ENCODE data around the gene UGGT1.
"Not testable (repeated sequence)": the region's sequence is repeated elsewhere in the genome, so short reads cannot be mapped to it uniquely, and the experiment has no call there.

Gene UGGT1

GRCh38 chr2:128199141-128199540, 108.1 kb downstream of the UGGT1 start:
- H3K27ac ChIP-seq: no peak overlapping the region
- TF ChIP-seq CTCF (IDR thresholded peaks at IDR 0.05) (no peak), ZFX (IDR thresholded peaks at IDR 0.05; ENCODE audit: borderline replicate concordance) (no peak)

- no peak overlapping the region for H3K27ac ChIP-seq
- TF ChIP-seq CTCF (IDR thresholded peaks at IDR 0.05) (no peak), ZFX (IDR thresholded peaks at IDR 0.05; ENCODE audit: borderline replicate concordance) (no peak)
Observed at GRCh38 chr2:128202791-128203190, 111.8 kb downstream of the UGGT1 start.

DNA sequence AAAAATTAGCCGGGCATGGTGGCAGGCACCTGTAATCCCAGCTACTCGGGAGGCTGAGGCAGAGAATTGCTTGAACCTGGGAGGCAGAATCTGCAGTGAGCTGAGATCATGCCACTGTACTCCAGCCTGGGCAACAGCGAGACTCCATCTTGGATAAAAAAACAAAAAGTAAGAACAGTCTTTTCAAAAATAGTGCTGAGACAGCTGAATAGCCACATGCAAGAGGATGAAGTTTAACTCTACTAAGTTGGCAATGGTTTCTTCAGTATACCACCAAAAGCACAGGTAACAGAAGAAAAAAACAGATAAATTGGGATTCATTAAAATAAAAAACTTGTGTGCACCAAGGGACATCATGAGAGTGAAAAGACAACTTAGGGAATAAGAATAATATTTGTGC, 115.2 kb downstream of the UGGT1 start:
- no peak overlapping the region for H3K27ac ChIP-seq
- TF ChIP-seq ZFX (IDR thresholded peaks at IDR 0.05; ENCODE audit: borderline replicate concordance) (no peak), CTCF (IDR thresholded peaks at IDR 0.05) (no peak)

DNA sequence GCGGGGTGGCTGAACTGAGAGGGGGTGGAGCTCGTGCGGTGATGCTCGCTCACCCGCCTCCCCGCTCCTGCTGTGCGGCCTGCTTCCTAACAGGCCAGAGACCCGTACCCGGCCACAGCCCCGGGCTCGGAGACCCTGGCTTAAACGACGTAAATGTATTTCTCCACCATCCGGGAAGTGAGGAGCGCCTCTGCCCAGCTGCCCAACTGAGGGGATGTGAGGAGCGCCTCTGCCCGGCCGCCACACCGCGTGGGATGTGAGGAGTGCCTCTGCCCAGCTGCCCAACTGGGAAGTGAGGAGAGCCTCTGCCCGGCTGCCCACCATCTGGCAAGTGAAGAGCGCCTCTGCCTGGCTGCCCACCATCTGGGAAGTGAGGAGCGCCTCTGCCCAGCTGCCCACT, 117.0 kb downstream of the UGGT1 start:
- H3K27ac ChIP-seq: no peak overlapping the region
- TF ChIP-seq CTCF (IDR thresholded peaks at IDR 0.05) (no peak), ZFX (IDR thresholded peaks at IDR 0.05; ENCODE audit: borderline replicate concordance) (no peak)

GRCh38 chr2:128208631-128209324, 117.8 kb downstream of the UGGT1 start:
- H3K27ac ChIP-seq: not testable (repeated sequence)

DNA sequence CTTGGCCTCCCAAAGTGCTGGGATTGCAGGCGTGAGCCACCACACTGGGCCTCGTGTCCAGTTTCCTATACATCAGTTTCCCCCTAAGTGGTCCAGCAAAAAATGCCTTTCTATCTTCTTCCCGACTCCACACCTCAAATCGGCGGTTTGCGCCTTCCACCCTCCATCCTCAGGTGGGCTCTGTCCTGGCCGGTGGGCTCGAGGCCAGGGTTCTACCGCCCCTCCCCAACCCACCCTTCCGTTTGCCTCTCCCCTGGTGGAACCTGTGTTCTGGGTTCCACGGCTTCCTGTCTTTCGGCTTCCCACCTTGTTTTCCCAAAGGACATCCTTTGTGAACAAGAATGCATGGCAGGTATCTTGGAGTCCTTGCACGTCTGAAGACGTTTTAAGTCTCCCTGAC, 123.3 kb downstream of the UGGT1 start:
- no peak overlapping the region for H3K27ac ChIP-seq
- TF ChIP-seq CTCF (IDR thresholded peaks at IDR 0.05) (no peak), ZFX (IDR thresholded peaks at IDR 0.05; ENCODE audit: borderline replicate concordance) (no peak)

DNA sequence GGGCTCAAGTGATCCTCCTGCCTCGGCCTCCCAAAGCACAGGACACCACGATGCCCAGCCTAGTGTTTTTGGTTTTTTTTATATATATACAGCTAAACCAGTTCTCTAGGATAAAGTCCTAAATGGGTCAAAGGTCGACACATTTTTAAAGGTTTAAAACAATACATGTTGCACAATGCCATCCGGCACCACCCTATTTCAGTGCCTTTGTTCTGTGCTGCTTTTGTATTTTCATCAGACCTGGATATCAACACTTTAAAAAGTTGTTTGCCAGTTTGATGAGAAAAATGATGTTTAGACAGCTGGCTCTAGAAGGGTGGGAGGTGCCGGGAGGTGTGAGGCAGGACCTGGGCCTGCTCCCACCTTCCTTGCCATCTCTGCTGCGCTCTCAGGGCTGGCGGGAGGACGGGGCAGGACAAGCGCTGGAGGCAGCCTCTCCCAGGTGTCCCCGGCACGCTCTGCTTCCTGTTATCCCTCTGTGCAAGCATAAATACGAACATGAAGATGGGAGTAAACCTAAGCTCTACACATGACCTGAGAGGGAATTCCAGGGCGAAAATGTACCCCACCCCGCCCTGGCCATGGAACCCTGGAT, 124.0 kb downstream of the UGGT1 start:
- no peak for TF ChIP-seq ZFX (IDR thresholded peaks at IDR 0.05; ENCODE audit: borderline replicate concordance)
- no peak for TF ChIP-seq CTCF (IDR thresholded peaks at IDR 0.05)
- no peak overlapping the region for H3K27ac ChIP-seq

Data from 22Rv1 (cell line).